ENCODE measurements around the gene RPUSD1.

GRCh38 chr16:784431-784830, 3.8 kb downstream of the RPUSD1 start:
- no peak for TF ChIP-seq CTCF (IDR thresholded peaks at IDR 0.05)
- TF ChIP-seq POLR2A (IDR thresholded peaks at IDR 0.05): no peak

Measured in sigmoid colon (tissue), 3 donors.